Right kidney (tissue), 1 donor: ENCODE results near the gene VEPH1.

Experiments
- DNase-seq: peaks from one replicate; pipeline ENCODE4 v3.0.0-alpha.2; 2016

VEPH1 gene

DNA sequence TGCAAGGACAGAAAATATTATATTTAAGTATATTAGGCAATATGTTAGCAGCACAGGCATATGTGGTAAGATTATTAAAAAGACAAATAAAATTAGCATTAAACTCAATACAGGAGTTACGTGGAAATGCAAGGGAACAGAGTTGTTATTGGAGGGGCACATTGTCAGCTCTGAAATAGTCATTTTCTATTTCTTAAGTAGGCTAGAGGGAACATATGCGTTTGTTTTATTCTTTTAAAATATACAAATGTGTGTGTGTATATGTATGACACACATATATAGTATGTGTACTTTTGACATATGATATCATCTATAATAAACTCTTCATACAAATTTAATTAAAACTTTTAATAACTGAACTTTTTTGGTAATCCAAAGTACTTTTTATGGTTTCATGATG, 22.8 kb upstream of the VEPH1 start:
- no peak for DNase-seq

DNA sequence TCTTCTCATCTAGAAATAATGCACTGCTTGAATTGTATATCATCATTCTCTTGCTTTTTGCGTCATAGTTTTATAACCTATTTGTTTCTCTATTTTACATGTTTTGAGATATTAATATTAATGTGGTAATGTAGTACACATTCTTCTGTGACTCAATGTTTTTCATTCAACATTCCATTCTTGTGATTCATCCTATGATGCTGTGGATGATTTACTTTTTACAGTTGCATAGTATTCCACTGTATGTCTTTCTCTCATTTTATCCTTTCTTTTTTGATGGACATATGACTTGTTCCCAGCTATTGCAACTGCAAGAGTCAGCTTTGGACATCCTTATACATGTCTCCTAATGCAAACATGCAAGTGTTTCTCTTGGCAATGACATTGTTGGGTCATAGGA, 20.6 kb upstream of the VEPH1 start:
- DNase-seq: no peak

DNA sequence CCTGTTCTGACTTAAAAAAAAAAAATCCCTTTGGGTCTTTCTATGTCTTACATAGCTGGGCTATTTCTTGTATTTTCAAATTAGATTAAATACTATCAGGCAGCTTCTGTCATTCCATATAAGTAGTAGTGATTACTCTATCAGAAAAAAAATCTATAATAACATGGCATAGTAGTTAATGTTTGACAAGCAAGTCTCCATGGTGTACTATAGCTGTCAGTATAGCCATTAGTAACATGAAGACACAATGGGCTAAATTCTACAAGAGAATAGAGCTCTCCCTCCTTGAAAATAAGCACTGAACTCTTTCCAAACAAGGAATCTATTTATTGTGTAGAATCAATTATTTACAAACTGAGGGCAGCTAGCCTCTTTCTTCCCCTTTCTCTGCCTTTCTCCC, 19.4 kb upstream of the VEPH1 start:
- DNase-seq: no peak

DNA sequence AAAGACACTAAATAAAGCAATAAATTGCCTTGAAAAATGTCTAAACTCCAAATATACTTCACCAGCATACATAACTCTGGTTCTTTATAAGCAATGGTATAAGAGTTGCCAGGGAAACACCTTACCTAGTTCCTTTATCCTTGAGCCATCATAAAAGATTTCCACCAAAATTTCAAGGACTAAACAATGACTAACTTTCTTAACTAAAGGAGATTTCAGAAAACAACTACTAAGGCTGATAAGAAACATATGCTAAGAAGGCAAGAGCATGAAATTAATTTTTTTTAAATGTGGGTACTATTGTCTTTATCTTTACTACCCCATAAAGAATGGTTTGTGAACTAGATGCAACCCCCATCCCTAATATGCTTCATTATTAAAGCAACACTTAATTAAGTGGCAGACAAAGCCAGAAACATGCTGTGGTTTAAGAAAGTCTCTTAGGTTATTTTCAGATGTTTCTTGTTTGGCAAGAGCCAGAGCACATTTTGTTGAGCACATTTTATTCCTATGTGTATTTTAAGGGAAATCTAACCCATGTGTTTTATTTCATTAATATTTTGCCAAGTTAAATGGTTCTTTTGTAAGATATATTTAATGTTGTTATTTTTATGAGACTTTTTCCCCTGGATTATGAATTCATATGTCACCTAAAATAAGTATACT, 17.4 kb upstream of the VEPH1 start:
- no peak for DNase-seq

- DNase-seq: no peak
Measured at GRCh38 chr3:157518881-157519280, 15.7 kb upstream of the VEPH1 start.

GRCh38 chr3:157516928-157517327, 13.7 kb upstream of the VEPH1 start:
- no peak for DNase-seq

DNA sequence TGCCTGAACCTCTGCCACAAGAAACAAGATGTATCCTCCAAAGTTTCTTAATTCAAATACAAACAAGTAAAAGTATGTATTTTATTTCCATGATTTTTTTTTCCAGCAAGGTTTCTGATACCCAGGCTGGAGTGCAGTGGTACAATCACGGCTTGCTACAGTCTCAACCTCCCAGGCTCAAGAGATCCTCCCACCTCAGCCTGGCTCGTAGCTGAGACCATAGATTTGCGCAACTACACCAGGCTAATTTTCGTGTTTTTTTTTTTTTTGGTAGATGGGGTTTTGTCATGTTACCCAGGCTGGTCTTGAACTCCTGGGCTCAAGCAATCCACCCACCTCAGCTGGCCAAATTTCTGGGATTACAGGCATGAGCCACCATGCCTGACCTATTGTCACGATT, 12.2 kb upstream of the VEPH1 start:
- DNase-seq: no peak

DNA sequence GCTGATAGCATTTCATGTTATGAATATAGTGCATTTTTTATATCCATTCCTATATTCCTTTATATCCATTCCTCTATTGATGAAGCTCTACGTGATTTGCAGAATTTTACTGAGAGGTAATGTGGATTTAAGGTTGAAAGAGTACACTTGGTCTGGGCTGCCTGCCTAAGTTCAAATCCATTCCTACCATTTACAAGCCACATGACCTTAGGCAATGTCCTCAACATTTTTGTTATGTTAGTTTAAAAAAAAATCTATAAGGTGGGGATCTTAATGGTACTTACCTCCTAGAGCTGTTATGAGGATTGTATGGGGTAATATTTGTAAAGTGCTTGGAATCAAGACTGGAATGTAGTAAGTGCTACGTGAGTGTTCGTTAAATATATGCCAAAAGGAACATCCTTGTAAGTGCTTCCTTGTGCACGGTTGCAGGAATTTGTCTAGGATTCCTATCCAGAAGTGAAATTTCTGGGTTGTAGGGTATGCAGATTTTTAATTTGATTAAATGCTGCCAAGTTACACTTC, 11.2 kb upstream of the VEPH1 start:
- DNase-seq: no peak

DNA sequence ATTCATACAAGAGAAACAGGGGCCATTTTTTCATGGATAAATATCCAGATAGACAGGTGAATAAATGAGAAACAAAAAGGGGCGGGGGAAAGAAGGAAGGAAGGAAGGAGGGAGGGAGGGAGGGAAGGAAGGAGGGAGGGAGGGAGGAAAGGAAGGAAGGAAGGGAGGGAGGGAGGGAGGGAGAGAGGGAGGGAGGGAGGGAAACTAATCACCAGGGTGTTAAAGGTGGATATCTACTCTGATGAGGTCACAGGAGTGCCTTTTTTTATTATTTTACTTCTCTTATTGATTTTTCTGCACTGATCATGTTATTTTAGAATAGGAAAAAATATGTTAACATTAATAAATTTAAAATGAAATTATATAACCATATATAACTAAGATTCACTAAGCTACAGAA, 10.4 kb upstream of the VEPH1 start:
- DNase-seq: no peak

- DNase-seq: no peak
Measured at GRCh38 chr3:157512534-157512933, 9.3 kb upstream of the VEPH1 start.

GRCh38 chr3:157508461-157508860, 5.2 kb upstream of the VEPH1 start:
- DNase-seq: no peak

GRCh38 chr3:157501863-157502262, 1.4 kb downstream of the VEPH1 start:
- no peak for DNase-seq

GRCh38 chr3:157500232-157500631, 3.0 kb downstream of the VEPH1 start:
- DNase-seq: no peak

DNA sequence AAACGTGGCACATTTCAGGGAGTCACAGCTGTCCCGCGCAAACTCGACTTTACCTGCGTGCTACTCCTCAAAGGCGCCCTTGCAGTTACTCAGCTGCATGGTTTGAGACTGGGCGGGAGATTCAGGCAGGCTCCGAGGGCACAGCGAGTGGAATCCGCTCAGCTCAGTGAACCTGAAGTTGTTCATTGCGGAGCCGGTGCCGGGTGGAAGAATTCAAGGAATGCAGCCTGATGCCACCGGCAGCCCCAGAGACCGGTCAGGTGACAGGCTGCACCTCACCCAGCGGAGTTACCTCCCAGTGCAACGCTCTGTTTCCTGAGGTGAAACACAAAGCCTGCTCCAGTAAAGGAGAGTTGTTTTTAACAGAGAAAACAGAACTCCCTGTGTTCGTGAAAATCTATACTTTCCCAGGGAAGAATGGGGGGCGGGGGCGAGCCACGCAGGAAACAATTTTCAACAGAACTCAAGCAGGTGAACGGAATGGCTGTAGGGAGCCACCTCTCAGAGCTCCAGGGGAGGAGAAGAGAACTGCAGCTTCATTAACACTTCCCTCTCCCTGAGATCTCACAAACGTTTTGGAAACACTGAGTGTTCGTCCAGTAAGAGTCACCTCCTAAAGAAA, 3.8 kb downstream of the VEPH1 start:
- DNase-seq: peak; percentile 78

DNA sequence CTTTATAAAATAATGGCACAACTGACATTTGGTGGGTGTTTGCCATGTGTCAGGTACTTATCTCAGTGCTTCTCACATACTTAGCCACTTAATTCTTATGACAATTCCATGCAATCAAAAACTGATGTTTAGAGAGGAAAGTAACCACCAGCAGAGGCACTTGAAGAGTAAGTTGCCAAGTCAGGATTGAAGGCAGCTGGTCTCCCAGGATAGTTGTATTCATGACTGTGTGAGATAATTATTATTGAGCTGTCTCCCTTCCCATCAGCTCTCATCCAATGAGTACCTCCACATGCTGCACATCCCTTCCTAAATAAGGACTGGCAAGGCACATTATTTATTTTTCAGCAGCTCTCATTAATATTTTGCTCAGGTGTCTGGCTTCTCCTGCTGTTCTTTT, 4.8 kb downstream of the VEPH1 start:
- DNase-seq: no peak

- no peak for DNase-seq
Measured at GRCh38 chr3:157495846-157496245, 7.4 kb downstream of the VEPH1 start.

DNA sequence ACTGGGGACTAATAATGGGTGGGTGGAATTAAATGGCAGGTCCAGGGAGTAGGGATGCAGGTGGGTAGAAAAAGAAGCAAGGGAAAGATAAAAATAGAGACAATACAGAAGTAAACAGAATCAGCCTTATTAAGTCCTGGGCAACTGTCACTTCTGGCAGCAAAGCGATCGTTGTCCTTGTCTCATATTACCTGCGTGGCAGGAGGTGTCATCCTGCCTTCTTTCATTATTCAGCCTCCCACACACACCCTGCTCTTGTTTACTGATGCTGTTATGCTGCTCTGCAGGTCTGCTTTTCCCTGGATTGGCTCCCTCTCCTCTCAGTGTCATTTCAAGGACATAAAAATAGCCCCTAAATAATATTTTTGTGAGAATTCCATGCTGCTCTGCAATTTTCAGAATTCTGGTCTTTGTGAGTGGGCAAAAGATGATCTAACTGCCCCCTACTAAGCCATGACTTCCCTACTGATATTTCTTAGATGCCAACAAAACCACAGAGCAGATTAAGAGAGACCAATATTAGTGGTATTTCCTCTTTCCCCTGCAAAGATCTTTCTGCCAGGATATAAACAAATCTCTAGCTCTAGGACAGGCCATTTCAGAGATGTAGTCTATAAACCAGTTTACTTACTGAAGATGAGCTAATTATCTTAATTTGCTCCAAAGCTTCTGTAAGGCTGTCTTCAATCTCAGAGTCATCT, 8.5 kb downstream of the VEPH1 start:
- no peak for DNase-seq

DNA sequence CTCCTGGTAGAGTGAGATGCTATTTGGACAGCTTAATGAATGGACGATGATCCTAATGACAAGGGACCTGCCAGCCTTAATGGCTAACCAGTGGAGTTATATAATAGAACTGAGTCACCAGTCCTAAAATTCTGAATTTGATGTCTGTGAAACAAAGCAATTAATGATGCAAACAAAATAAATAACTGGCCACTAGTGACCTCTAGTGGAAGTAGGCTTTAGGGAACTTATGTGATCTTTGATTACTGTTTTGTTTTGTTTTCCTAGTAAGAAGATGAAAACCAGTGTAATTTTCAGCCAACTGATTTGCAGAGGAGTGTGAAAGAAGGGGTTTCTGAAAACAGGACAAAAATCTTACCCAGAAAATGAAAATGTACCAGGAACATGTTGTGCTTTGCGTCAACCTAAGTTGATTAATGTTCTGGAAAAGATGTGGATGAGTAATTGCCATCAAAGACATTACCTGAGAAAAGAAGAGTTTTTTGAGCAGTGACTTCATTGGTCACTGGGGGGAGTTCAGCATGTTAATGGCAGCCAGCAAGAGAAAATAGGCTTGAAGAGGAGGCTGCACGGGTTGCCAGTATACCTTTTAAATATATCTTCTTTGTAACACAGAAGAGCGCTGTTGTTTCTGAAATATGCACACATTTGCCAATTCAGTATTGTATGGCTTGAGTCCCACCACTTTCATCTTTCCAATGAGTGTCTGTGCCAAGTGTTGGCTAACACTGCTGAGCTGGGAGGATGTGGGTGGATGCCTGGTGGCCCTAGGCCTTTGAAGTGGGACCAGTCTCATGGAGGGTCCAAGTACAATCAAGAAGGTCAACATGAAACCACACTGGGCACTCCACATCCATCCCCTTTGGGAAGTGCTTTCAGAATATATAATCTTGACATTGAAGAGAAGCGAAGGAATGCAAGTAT, 9.3 kb downstream of the VEPH1 start:
- DNase-seq: peak; percentile 40

DNA sequence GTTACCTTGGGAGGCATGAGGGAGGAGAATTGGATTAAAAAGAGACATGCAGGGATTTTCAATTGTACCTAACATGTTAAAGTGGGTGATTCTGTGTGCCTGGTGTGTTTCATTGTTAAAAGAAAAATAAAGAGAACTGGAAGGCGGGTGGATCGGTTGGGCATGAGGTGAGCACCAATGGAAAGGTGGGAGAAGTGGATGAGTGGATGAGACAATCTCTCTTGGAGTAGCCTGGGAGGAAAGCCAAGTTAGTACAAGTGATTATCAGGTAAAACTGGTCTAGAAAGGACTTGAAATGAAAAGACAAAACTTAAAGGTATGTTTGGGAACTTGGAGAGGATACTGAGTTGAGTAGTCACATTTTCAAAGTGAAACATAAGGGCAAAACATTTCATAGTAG, 12.1 kb downstream of the VEPH1 start:
- DNase-seq: no peak

GRCh38 chr3:157488144-157488543, 15.1 kb downstream of the VEPH1 start:
- DNase-seq: no peak

GRCh38 chr3:157487339-157487738, 15.9 kb downstream of the VEPH1 start:
- no peak for DNase-seq

DNA sequence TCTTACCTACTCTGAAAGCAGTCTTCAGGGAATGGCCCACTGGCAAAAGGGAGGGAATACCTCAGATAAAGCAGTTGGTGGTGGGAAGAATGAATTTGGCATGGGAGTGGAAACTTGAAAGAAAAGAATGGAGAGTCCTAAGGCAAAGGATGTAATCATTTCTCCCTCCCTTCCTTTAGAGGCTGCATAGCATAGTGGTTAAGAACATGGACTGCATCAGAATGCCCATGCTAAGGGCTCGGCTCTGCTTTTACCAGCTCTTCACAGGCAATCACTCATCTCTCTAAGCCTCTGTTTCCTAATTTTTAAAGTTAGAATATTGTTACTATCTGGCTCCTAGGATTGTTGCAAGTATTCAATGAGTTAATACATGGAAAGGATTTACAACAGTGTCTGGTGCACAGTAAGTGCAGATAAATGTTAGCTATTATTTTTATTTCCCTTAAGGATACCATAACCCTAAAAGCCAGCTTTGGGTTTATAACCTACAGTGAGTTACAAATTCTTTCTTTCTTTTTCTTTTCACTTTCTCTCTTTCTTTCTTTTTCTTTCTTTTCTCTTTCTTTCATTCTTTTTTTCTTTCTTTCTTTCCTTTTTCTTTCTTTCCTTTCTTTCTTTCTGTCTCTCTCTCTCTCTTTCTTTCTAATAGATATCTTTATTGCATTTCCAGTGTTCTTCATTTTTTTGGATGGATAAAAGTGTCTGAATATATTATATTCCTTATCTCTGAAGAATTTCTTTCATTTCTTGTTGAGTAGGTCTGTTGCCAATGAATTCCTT, 23.6 kb downstream of the VEPH1 start:
- no peak for DNase-seq
